ENCODE results near the gene GCKR. TPM values are rescaled to one million over a fixed set of nuclear protein-coding genes. Genes with fewer than 3 reads are reported as not detected.

The GCKR gene
- total RNA-seq, 4 donors from 2014 or later: 0.21 to 1.9 (median 0.41) TPM

- Histone ChIP-seq H3K36me3 (no peaks in the 10 kb centered on the region), H3K27me3 (peaks cover 0 to 36% (median 0%) of the 10 kb centered on the region in 4 donors), H3K4me3 (no peak overlapping the region), H3K27ac (no peak overlapping the region), H3K9me3 (peaks cover 0 to 29% (median 16%) of the 10 kb centered on the region in 3 donors), H3K4me1 (no peaks in the 10 kb centered on the region)
- intact Hi-C loops (cut with DNase I): no loop called here
- DNase-seq: no peak
- TF ChIP-seq CTCF (IDR thresholded peaks at IDR 0.05): no peak
- TF ChIP-seq POLR2A (IDR thresholded peaks at IDR 0.05): no peak
- WGBS, 2 donors: 81 to 93% methylated on average over 1 of the region's 1 CpG
These were observed 75.0 kb downstream of the GCKR start for GRCh38 chr2:27571681-27572080.

- 66 to 68% methylated on average over 2 of the region's 2 CpGs for WGBS, 2 donors
- no peak for TF ChIP-seq CTCF (IDR thresholded peaks at IDR 0.05)
- no peak for TF ChIP-seq POLR2A (IDR thresholded peaks at IDR 0.05)
- H3K36me3 ChIP-seq: no peaks in the 10 kb centered on the region
- no peak overlapping the region for H3K27ac ChIP-seq
- H3K27me3 ChIP-seq: peaks cover 0 to 29% (median 0%) of the 10 kb centered on the region in 4 donors
- H3K4me1 ChIP-seq: no peaks in the 10 kb centered on the region
- DNase-seq: no peak
- H3K4me3 ChIP-seq: no peak overlapping the region
- peaks cover 0 to 36% (median 22%) of the 10 kb centered on the region in 3 donors for H3K9me3 ChIP-seq
- intact Hi-C loops (cut with DNase I): no loop called here
These were observed 75.8 kb downstream of the GCKR start for GRCh38 chr2:27572439-27572838.

- Histone ChIP-seq H3K27me3 (peaks cover 0 to 23% (median 0%) of the 10 kb centered on the region in 4 donors), H3K4me1 (no peaks in the 10 kb centered on the region), H3K27ac (no peak overlapping the region), H3K9me3 (peaks cover 0 to 42% (median 25%) of the 10 kb centered on the region in 3 donors), H3K4me3 (no peak overlapping the region), H3K36me3 (no peaks in the 10 kb centered on the region)
- TF ChIP-seq CTCF (IDR thresholded peaks at IDR 0.05) (no peak), POLR2A (IDR thresholded peaks at IDR 0.05) (no peak)
- no peak for DNase-seq
- intact Hi-C loops (cut with DNase I): no loop called here
- 52 to 66% methylated on average over 6 of the region's 6 CpGs for WGBS, 2 donors
These were observed 76.4 kb downstream of the GCKR start for GRCh38 chr2:27572998-27573429.

Small RNAs within 50 kb of the gene (small RNA-seq; reads per million reads assigned to genes)
- gene RNU6-986P: 0 reads per million in 4 donors

Other genes with a start within 250 kb of the GCKR start
- under 1 TPM in 2 of 4 donors, not detected in 2; 0.18 to 0.19 TPM for gene SLC30A3, start 233.8 kb upstream of the GCKR start, total RNA-seq
- under 1 TPM in 1 of 4 donors, not detected in 3; 0.38 TPM for gene DNAJC5G, start 221.4 kb upstream of the GCKR start, total RNA-seq
- gene TRIM54, start 214.4 kb upstream of the GCKR start, total RNA-seq: not detected
- 1 to 10 TPM in 1 of 4 donors, not detected in 3; 1.1 TPM for gene UCN, start 188.4 kb upstream of the GCKR start, total RNA-seq
- gene MPV17, start 173.7 kb upstream of the GCKR start, total RNA-seq: 10 to 100 TPM; 39.3 to 66.1 (median 48.1) TPM
- 10 to 100 TPM; 37.2 to 59.7 (median 52.3) TPM for gene GTF3C2, start 140.1 kb upstream of the GCKR start, total RNA-seq
- gene EIF2B4, start 126.5 kb upstream of the GCKR start, total RNA-seq: 10 to 100 TPM; 30.4 to 44.3 (median 38.3) TPM
- gene SNX17, start 126.2 kb upstream of the GCKR start, total RNA-seq: 100 to 1,000 TPM in 1 of 4 donors, 10 to 100 TPM in 3; 53.5 to 106 (median 75.8) TPM
- 10 to 100 TPM in 3 of 4 donors, 1 to 10 TPM in 1; 6.4 to 15.6 (median 12.8) TPM for gene ZNF513, start 116.1 kb upstream of the GCKR start, total RNA-seq
- gene PPM1G, start 87.2 kb upstream of the GCKR start, total RNA-seq: 10 to 100 TPM; 51.9 to 77.1 (median 67.4) TPM
- 10 to 100 TPM; 66.6 to 89.6 (median 81.5) TPM for gene NRBP1, start 68.2 kb upstream of the GCKR start, total RNA-seq
- 10 to 100 TPM in 3 of 4 donors, 1 to 10 TPM in 1; 9.8 to 29.3 (median 19.1) TPM for gene KRTCAP3, start 54.5 kb upstream of the GCKR start, total RNA-seq
- gene IFT172, start 7.1 kb upstream of the GCKR start, total RNA-seq: 10 to 100 TPM in 3 of 4 donors, 1 to 10 TPM in 1; 7.6 to 19.6 (median 13.5) TPM
- 10 to 100 TPM in 2 of 4 donors, 1 to 10 TPM in 2; 4.6 to 28.2 (median 11.3) TPM for gene FNDC4, start 1.6 kb upstream of the GCKR start, total RNA-seq
- 10 to 100 TPM in 3 of 4 donors, 1 to 10 TPM in 1; 7.1 to 18.9 (median 15.7) TPM for gene ZNF512, start 86.2 kb downstream of the GCKR start, total RNA-seq
- 1 to 10 TPM in 2 of 4 donors, under 1 TPM in 2; 0.44 to 3.1 (median 1.4) TPM for gene CCDC121, start 132.2 kb downstream of the GCKR start, total RNA-seq
- gene GPN1, start 132.2 kb downstream of the GCKR start, total RNA-seq: 10 to 100 TPM; 17.3 to 36.4 (median 31.6) TPM
- gene SUPT7L, start 166.8 kb downstream of the GCKR start, total RNA-seq: 10 to 100 TPM; 10.5 to 25.4 (median 14.2) TPM
- 10 to 100 TPM; 15.4 to 27.0 (median 24.1) TPM for gene SLC4A1AP, start 167.1 kb downstream of the GCKR start, total RNA-seq